ENCODE data around the gene SMC3.

SMC3 gene

GRCh38 chr10:110546077-110546476 lies 21.4 kb upstream of the SMC3 start:
- no peak for DNase-seq

GRCh38 chr10:110546499-110547110 lies 20.9 kb upstream of the SMC3 start:
- DNase-seq, result no peak

- no peak for DNase-seq
These were observed 20.2 kb upstream of the SMC3 start for GRCh38 chr10:110547139-110547761.

- no peak for DNase-seq
These were observed 19.5 kb upstream of the SMC3 start for GRCh38 chr10:110548002-110548401.

GRCh38 chr10:110549211-110549610 lies 18.3 kb upstream of the SMC3 start:
- DNase-seq, result no peak

- no peak for DNase-seq
These were observed 13.6 kb upstream of the SMC3 start for GRCh38 chr10:110553905-110554304.

GRCh38 chr10:110556296-110556695 lies 11.2 kb upstream of the SMC3 start:
- no peak for DNase-seq

- peak; percentile 78 to 79 for DNase-seq
These were observed 10.4 kb upstream of the SMC3 start for GRCh38 chr10:110556969-110557601.

GRCh38 chr10:110558041-110558440 lies 9.5 kb upstream of the SMC3 start:
- no peak for DNase-seq

- no peak for DNase-seq
These were observed 7.5 kb upstream of the SMC3 start for GRCh38 chr10:110560012-110560411.

GRCh38 chr10:110561292-110561691 lies 6.2 kb upstream of the SMC3 start:
- no peak for DNase-seq

- DNase-seq, result no peak
These were observed 5.1 kb upstream of the SMC3 start for GRCh38 chr10:110562348-110562747.

- no peak for DNase-seq
These were observed 4.4 kb upstream of the SMC3 start for GRCh38 chr10:110563132-110563531.

GRCh38 chr10:110566472-110567200 lies 859 bp upstream of the SMC3 start:
- no peak for DNase-seq

- DNase-seq, result peak in 1 of 2 experiments; percentile 78
These were observed 700 bp downstream of the SMC3 start for GRCh38 chr10:110568055-110568735.

- DNase-seq, result no peak
These were observed 1.6 kb downstream of the SMC3 start for GRCh38 chr10:110569122-110569521.

GRCh38 chr10:110569736-110570135 lies 2.2 kb downstream of the SMC3 start:
- no peak for DNase-seq

GRCh38 chr10:110571093-110571743 lies 3.7 kb downstream of the SMC3 start:
- DNase-seq, result no peak

- no peak for DNase-seq
These were observed 5.4 kb downstream of the SMC3 start for GRCh38 chr10:110572862-110573261.

- no peak for DNase-seq
These were observed 6.9 kb downstream of the SMC3 start for GRCh38 chr10:110574420-110574819.

- no peak for DNase-seq
These were observed 8.7 kb downstream of the SMC3 start for GRCh38 chr10:110576220-110576619.

GRCh38 chr10:110577056-110577455 lies 9.6 kb downstream of the SMC3 start:
- no peak for DNase-seq

GRCh38 chr10:110584006-110584405 lies 16.5 kb downstream of the SMC3 start:
- no peak for DNase-seq

All from activated T-cell treated with anti-CD3 and anti-CD28 coated beads, Interleukin-2, amount 50 U/mL, for 48 hours (primary cell).